ENCODE data around the gene LY6G6C. TPM values are rescaled to one million over a fixed set of nuclear protein-coding genes. Genes with fewer than 3 reads are reported as not detected.

The LY6G6C gene, protein sequence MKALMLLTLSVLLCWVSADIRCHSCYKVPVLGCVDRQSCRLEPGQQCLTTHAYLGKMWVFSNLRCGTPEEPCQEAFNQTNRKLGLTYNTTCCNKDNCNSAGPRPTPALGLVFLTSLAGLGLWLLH
- total RNA-seq = not detected
- under 1 TPM; 0.17 to 0.75 (median 0.43) TPM for polyA plus RNA-seq (ENCODE audit: insufficient read length in 6 of 6)
- long read RNA-seq, donor 1 = 0 reads
- long read RNA-seq, donor 2 = 0 reads
- long read RNA-seq, donor 3 = 0 reads
- long read RNA-seq, donor 4 = 0 reads
- long read RNA-seq, donor 5 = 0 reads
- long read RNA-seq, donor 6 = 0 reads
- long read RNA-seq, donor 7 = 0 reads
- long read RNA-seq, donor 8 = 0 reads
- long read RNA-seq, donor 9 = 0 reads
- long read RNA-seq, donor 10 = 0 reads
- long read RNA-seq, donor 11 = 0 reads
- long read RNA-seq, donor 12 = 0 reads

DNA sequence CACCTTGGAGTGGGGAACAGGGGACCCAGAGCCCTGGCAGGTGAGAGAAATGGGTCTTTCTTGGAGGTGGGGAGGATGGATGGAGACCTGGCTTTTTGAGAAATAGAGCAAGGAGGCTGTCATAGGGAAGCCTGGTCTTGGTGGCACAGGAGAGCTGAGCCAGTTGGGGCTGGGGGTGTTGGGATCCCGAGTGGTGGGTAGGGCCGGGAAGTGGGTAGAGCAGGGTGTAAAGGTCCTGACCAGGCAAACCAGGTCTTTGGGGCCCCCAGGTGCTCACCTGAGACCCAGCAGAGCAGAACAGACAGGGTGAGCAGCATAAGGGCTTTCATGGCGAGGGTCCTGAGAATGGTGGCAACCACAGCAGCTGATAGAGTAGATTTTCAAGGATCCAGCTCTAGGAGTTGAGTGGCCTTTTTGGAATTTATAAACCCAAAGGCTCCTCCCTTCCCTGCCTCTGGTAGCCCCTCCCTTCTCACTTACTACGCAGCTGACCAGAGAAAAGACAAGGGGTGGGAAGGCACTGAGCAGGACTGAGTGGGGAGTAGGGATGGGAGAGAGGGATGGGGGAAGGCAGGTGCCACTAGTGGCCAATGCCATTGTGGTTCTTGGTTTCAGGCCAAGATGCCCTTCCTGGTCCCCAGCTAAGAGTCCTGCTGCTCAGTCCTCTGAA lies at the start of gene LY6G6C:
TSS of gene LY6G6C (minus strand) at position 396 of the 670 bp plus-strand sequence. CDS start at position 329, 67 bp downstream.
- H3K36me3 ChIP-seq = peaks cover 0 to 18% of the 10 kb centered on the region in 2 donors
- H3K27ac ChIP-seq = no peak within 1 kb of the TSS
- no peak within 1 kb of the TSS for H3K4me3 ChIP-seq
- TF ChIP-seq, protein P1, sequence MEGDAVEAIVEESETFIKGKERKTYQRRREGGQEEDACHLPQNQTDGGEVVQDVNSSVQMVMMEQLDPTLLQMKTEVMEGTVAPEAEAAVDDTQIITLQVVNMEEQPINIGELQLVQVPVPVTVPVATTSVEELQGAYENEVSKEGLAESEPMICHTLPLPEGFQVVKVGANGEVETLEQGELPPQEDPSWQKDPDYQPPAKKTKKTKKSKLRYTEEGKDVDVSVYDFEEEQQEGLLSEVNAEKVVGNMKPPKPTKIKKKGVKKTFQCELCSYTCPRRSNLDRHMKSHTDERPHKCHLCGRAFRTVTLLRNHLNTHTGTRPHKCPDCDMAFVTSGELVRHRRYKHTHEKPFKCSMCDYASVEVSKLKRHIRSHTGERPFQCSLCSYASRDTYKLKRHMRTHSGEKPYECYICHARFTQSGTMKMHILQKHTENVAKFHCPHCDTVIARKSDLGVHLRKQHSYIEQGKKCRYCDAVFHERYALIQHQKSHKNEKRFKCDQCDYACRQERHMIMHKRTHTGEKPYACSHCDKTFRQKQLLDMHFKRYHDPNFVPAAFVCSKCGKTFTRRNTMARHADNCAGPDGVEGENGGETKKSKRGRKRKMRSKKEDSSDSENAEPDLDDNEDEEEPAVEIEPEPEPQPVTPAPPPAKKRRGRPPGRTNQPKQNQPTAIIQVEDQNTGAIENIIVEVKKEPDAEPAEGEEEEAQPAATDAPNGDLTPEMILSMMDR (IDR thresholded peaks at IDR 0.05) = no peak
- no peaks in the 10 kb centered on the region for H3K9me3 ChIP-seq
- H3K27me3 ChIP-seq = no peaks in the 10 kb centered on the region
- H3K4me1 ChIP-seq = peaks cover 5 to 12% of the 10 kb centered on the region in 2 donors
- intact Hi-C loops (cut with DNase I) = no loop called here
- ATAC-seq (no peak), DNase-seq (no peak)

DNA sequence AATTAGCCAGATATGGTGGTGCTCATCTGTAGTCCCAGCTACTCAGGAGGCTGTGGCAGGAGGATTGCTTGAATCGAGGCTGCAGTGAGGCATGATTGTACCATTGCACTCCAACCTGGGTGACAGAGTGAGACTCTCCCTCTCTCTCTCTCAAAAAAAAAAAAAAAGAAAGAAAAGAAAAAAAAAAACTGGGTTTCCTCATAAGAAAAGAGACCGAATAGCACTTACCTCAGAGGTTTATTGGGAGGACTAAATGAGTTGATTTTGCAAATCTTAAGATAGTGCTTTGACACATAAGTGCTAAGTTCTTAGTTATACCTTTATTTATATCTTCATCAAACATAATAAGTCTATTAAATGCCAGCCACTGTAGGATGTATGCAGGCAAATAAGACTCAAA lies 49.3 kb upstream of the LY6G6C start:
- Histone ChIP-seq H3K36me3 (no peaks in the 10 kb centered on the region), H3K4me3 (no peak overlapping the region), H3K27ac (no peak overlapping the region), H3K4me1 (peaks cover 0 to 31% of the 10 kb centered on the region in 2 donors), H3K9me3 (no peaks in the 10 kb centered on the region), H3K27me3 (no peaks in the 10 kb centered on the region)
- no peak for DNase-seq
- no peak for ATAC-seq
- TF ChIP-seq, protein P1 (IDR thresholded peaks at IDR 0.05) = no peak
- intact Hi-C loops (cut with DNase I) = no loop called here

DNA sequence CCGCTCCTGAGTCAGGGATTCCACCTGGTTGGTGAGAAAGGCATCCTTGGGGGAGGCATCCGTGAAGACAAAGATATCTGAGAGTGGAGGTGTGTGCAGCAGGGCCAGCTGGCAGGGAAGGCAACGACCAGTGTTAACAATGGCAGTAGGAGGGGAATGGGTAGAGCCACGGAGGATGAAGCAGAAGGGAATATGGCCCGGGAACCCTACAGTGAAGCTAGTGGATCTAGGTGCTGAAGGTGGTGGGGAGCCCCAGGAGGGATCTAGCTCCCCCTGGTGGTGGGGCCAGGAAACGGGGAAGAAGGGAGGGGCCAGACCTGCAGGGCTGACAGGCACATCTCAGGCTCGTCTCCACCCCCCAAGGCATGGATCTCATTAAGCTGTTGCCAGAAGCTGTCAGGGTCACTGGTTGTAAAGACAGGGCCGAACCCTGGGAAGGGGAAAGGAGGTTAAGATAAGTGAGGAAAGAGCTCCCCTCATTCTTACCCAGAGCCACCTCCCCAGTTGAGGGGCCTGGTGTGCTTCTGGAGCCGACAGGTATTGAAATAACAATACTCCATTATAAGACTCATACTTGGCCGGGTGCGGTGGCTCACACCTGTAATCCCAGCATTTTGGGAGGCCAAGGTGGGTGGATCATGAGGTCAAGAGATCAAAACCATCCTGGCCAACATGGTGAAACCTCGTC lies 48.3 kb upstream of the LY6G6C start:
- Histone ChIP-seq H3K27ac (peak overlapping the region in 1 of 2 donors; percentile 77), H3K4me3 (no peak overlapping the region), H3K4me1 (peaks cover 0 to 30% of the 10 kb centered on the region in 2 donors), H3K36me3 (no peaks in the 10 kb centered on the region), H3K27me3 (no peaks in the 10 kb centered on the region), H3K9me3 (no peaks in the 10 kb centered on the region)
- ATAC-seq = peak; percentile 86
- DNase-seq = peak in 2 of 4 donors; percentile 84 to 95
- intact Hi-C loops (cut with DNase I) = no loop called here
- TF ChIP-seq, protein P1 (IDR thresholded peaks at IDR 0.05) = peak; percentile 81 to 97

DNA sequence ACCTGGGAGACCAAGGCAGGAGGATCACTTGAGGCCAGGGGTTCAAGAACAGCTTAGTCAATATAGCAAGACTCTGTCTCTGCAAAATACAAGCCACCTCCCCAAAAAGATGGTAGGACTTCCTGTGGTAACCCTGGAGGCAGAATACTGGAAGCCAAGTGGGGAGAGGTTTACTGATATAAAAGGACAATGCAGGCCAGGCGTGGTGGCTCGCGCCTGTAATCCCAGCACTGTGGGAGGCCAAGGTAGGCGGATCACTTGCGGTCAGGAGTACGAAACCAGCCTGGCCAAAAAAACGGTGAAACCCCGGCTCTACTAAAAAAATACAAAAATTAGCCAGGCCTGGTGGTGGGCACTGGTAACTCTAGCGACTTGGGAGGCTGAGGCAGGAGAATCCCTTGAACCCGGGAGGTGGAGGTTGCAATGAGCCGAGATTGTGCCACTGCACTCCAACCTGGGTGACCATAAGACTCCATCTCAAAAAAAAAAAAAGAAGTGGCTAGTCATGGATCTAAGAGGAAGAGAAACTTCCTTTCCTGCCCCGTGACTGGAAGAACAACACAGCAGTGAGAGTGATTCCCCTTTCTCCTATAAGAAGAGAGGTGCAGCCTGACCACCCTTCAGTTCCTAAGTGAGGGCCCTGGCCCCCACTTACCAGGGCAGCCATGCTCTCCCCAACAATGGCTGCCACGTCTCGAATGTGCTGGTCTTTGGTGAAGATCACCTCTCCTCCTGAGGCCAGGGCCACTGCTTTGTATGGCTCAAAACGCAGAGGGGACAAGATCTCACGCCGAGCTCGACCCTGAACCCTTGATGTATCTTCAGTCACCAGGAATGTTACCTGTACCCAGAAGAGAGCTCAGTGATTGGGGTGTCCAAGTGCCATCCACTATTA lies 47.1 kb upstream of the LY6G6C start:
- intact Hi-C loops (cut with DNase I) = no loop called here
- H3K27ac ChIP-seq = peak overlapping the region in 1 of 2 donors; percentile 77
- H3K4me1 ChIP-seq = peaks cover 0 to 30% of the 10 kb centered on the region in 2 donors

More for the DNA sequence above, 47.1 kb upstream of the LY6G6C start:
- H3K36me3 ChIP-seq = no peaks in the 10 kb centered on the region
- ATAC-seq = peak; percentile 26
- no peak overlapping the region for H3K4me3 ChIP-seq
- peak in 1 of 4 donors; percentile 31 for DNase-seq
- no peaks in the 10 kb centered on the region for H3K27me3 ChIP-seq
- TF ChIP-seq, protein P1 (IDR thresholded peaks at IDR 0.05) = no peak
- no peaks in the 10 kb centered on the region for H3K9me3 ChIP-seq
